ENCODE measurements around the gene DKK3.

- TF ChIP-seq CTCF (IDR thresholded peaks at IDR 0.05) (no peak), EP300 (IDR thresholded peaks at IDR 0.05) (no peak), POLR2AphosphoS5 (IDR thresholded peaks at IDR 0.05) (no peak)
Measured at GRCh38 chr11:12046636-12047236, 38.3 kb upstream of the DKK3 start.
